GM12878 (cell line): Measurements from ENCODE around the gene LIPN. TPM values are rescaled to one million over a fixed set of nuclear protein-coding genes. Genes with fewer than 3 reads are reported as not detected.

ENCODE experiments used
- ATAC-seq: fragments of 200-7000 bp; cut with Tn5 transposase; 3 replicates; pipeline ENCODE4 v1.9.1; 2020; ENCODE audit warnings: mild to moderate bottlenecking, moderate library complexity
- BruUV-seq: library from RNA; stranded (reverse); fragments of 400-500 nt; replicated peaks from 2 replicates; lab custom pipeline; 2021; lab: Mats Ljungman, UMichigan
- CTCF ChIA-PET: fragments of 300-600 bp; sonication (Branson Sonifier 250); formaldehyde crosslinking; extraction: SDS; loops from one replicate; lab custom pipeline; 2021; ENCODE audit warnings: inconsistent platforms; lab: Yijun Ruan, JAX
- POLR2A ChIA-PET: fragments of 350-600 bp; formaldehyde crosslinking; extraction: SDS; loops from one replicate; lab custom pipeline; 2021; ENCODE audit warnings: inconsistent platforms; lab: Charles Lee
- RAD21 ChIA-PET: fragments of 300-600 bp; sonication (Branson Sonifier 250); formaldehyde crosslinking; loops from one replicate; lab custom pipeline; 2023; ENCODE audit warnings: antibody characterized with exemption; ENCODE audit not compliant: unreplicated experiment; lab: Charles Lee
- SMC1A ChIA-PET: fragments of 300-600 bp; sonication (Branson Sonifier 250); formaldehyde crosslinking; loops from one replicate; lab custom pipeline; 2023; ENCODE audit not compliant: unreplicated experiment, uncharacterized antibody; lab: Charles Lee
- DNase-seq: peaks from one replicate; pipeline ENCODE4 v3.0.0-alpha.2; 2011; ENCODE audit warnings: low read depth, low spot score
- FAIRE-seq: peaks from 3 replicates; lab custom pipeline; 2011; peaks lifted over from hg19 to GRCh38; lab: Jason Lieb, UNC
- H2AFZ ChIP-seq: 2 replicates; pipeline ENCODE4 v1.6.0; 2011; ENCODE audit warnings: low read depth, low read length, control low read depth; ENCODE audit not compliant: control insufficient read depth
- H3K27ac ChIP-seq: 2 replicates; pipeline ENCODE4 v1.5.1; 2011; ENCODE audit warnings: control low read depth; ENCODE audit not compliant: control insufficient read depth, insufficient read depth
- H3K27me3 ChIP-seq, 2 experiments: replicated peaks in 1 of 2; 2 replicates each; pipeline versions ENCODE4 v1.6.0 to v1.6.1; 2011; ENCODE audit warnings: low read length in 1 of 2; ENCODE audit not compliant: control insufficient read depth in 2 of 2, insufficient read depth in 2 of 2
- H3K36me3 ChIP-seq, 2 experiments: 2 replicates each; pipeline ENCODE4 v1.5.1; 2011; ENCODE audit warnings: low read length in 1 of 2; ENCODE audit not compliant: control insufficient read depth in 2 of 2, insufficient read depth in 2 of 2
- H3K4me1 ChIP-seq: 2 replicates; pipeline ENCODE4 v1.6.1; 2011; ENCODE audit warnings: mild to moderate bottlenecking, low read length, moderate library complexity, mixed read lengths; ENCODE audit not compliant: control insufficient read depth, insufficient read depth
- H3K4me2 ChIP-seq: 2 replicates; pipeline ENCODE4 v1.6.0; 2011; ENCODE audit warnings: control low read depth; ENCODE audit not compliant: control insufficient read depth, insufficient read depth
- H3K4me3 ChIP-seq: fragments of 200-600 bp; sonication (generic); 2 replicates; pipeline ENCODE4 v1.5.1; 2016
- H3K79me2 ChIP-seq: 2 replicates; pipeline ENCODE4 v1.6.0; 2011; ENCODE audit warnings: low read length; ENCODE audit not compliant: control insufficient read depth, insufficient read depth
- H3K9ac ChIP-seq: 2 replicates; pipeline ENCODE4 v1.8.0; 2011; ENCODE audit warnings: low read length, control low read depth, mixed read lengths; ENCODE audit not compliant: control insufficient read depth, insufficient read depth
- H3K9me3 ChIP-seq: replicated peaks from 3 replicates; pipeline ENCODE4 v1.5.1; 2011; ENCODE audit warnings: mild to moderate bottlenecking, low read length; ENCODE audit not compliant: control insufficient read depth, insufficient read depth
- H4K20me1 ChIP-seq: 2 replicates; pipeline ENCODE4 v1.6.0; 2011; ENCODE audit not compliant: control insufficient read depth, insufficient read depth
- CREB1 ChIP-seq: IDR thresholded peaks from 2 replicates; pipeline ENCODE4 v1.6.1; 2012; ENCODE audit warnings: low read depth, mild to moderate bottlenecking, inconsistent platforms
- E2F4 ChIP-seq: IDR thresholded peaks from 2 replicates; pipeline ENCODE4 v1.6.1; 2012; ENCODE audit warnings: low read depth, low read length, improper control_type of control experiment
- HSF1 ChIP-seq: fragments of 150-350 bp; IDR thresholded peaks from 2 replicates; pipeline ENCODE4 v1.6.1; 2014; ENCODE audit warnings: mild to moderate bottlenecking, low read depth, low read length
- JUNB ChIP-seq: IDR thresholded peaks from 2 replicates; pipeline ENCODE4 v1.6.1; 2016; ENCODE audit warnings: antibody characterized with exemption, mild to moderate bottlenecking
- MAX ChIP-seq: IDR thresholded peaks from 2 replicates; pipeline ENCODE4 v1.6.1; 2012; ENCODE audit warnings: low read depth, low read length, improper control_type of control experiment
- NBN ChIP-seq: fragments of 450-650 bp; IDR thresholded peaks from 2 replicates; pipeline ENCODE4 v1.6.1; 2016
- NFIC ChIP-seq: IDR thresholded peaks from 2 replicates; pipeline ENCODE4 v1.6.1; 2012; ENCODE audit warnings: low read depth, mild to moderate bottlenecking, inconsistent platforms, low read length, moderate library complexity
- PKNOX1 ChIP-seq: fragments of 450-650 bp; IDR thresholded peaks from 2 replicates; pipeline ENCODE4 v1.6.1; 2016; ENCODE audit warnings: mild to moderate bottlenecking
- SPI1 ChIP-seq: IDR thresholded peaks from 2 replicates; pipeline ENCODE4 v1.6.1; 2011; ENCODE audit warnings: low read depth, mild to moderate bottlenecking, low read length, moderate library complexity, borderline replicate concordance; ENCODE audit not compliant: insufficient read depth
- SUPT20H ChIP-seq: IDR thresholded peaks from 2 replicates; pipeline ENCODE4 v1.6.1; 2011; ENCODE audit warnings: low read depth, mild to moderate bottlenecking, low read length, moderate library complexity, borderline replicate concordance; ENCODE audit not compliant: control insufficient read depth
- ZBTB4 ChIP-seq: fragments of 450-650 bp; formaldehyde crosslinking; IDR thresholded peaks from 2 replicates; pipeline ENCODE4 v1.4.0; 2022; ENCODE audit warnings: mild to moderate bottlenecking, moderate library complexity
- WGBS: methylation state at CpG from one replicate; pipeline ENCODE4 v1.1.6; 2016; ENCODE audit warnings: low lambda C conversion rate; ENCODE audit not compliant: insufficient replicate concordance, insufficient coverage; ENCODE audit errors: missing lambda C conversion rate; 5-methylcytosine and 5-hydroxymethylcytosine counted together
- in situ Hi-C: fragments of 300-500 bp; cut with MboI; formaldehyde crosslinking; loops from 9 replicates; pipeline ENCODE4 v1.14.3; 2018; ENCODE audit warnings: mixed read lengths
- intact Hi-C: fragments of 100-400 bp; cut with micrococcal nuclease; formaldehyde crosslinking; loops from one replicate; pipeline ENCODE4 v1.14.2; 2022; ENCODE audit not compliant: unreplicated experiment
- polyA plus RNA-seq, 11 experiments: library from polyadenylated mRNA; depleted of rRNA in 4 of 11; unstranded in 6 of 11; stranded (reverse) in 5 of 11; fragments of >200 nt; fragmentation: Nextera tagmentation in 4 of 11; fragmentation: Illumina TruSeq in 1 of 11; extraction: Ambion mirVana in 4 of 11; extraction: Trizol in 1 of 11; gene quantifications; 1 replicate in 1 of 11; 2 replicates in 10 of 11; pipeline versions ENCODE4 v1.2.1 to v1.2.3, GENCODE V29; 2011 to 2016; ENCODE audit warnings: inconsistent platforms in 2 of 11, missing spikeins in 2 of 11, low read depth in 1 of 11
- total RNA-seq, 4 experiments: library from RNA; depleted of rRNA in 3 of 4; stranded (reverse); fragments of >200 nt in 3 of 4; fragmentation: Illumina TruSeq in 1 of 4; extraction: Trizol in 1 of 4; gene quantifications; 2 replicates each; pipeline versions ENCODE4 v1.2.1 to v1.2.3, GENCODE V29; 2013 to 2021

Gene LIPN
- total and polyA plus RNA-seq, 10 of the 15 experiments (the other 5 are each of a cell fraction or from before 2014, with no cell fraction given): 0.06 to 0.23 TPM; not detected in 8

- no peak overlapping the region for H2AFZ ChIP-seq
- ChIA-PET CTCF (interaction anchor here (1.0 to 3.1 kb wide), 5 partner anchors 8 to 58 kb away, joined by 3 to 14 read pairs (median 3); no protein-coding TSS in a partner anchor), RAD21 (interaction anchor here (1.8 to 2.4 kb wide), 2 partner anchors 32 to 35 kb away, joined by 9 to 10 read pairs; no protein-coding TSS in a partner anchor), POLR2A (interaction anchor here (0.7 kb wide), 1 partner anchor 9 kb away, joined by 3 read pairs; no protein-coding TSS in a partner anchor), SMC1A (interaction anchor here (1.0 to 4.7 kb wide), 6 partner anchors 9 to 69 kb away, joined by 3 to 20 read pairs (median 6); no protein-coding TSS in a partner anchor)
- BruUV-seq: no TSS peak
- H3K9me3 ChIP-seq: no peaks in the 10 kb centered on the region
- FAIRE-seq (no peak), DNase-seq (no peak), ATAC-seq (no peak)
- 5% methylated on average over 1 of the region's 1 CpG for WGBS
- no peak overlapping the region for H3K27ac ChIP-seq
- H3K79me2 ChIP-seq: no peaks in the 10 kb centered on the region
- in situ Hi-C loops (no loop called here), intact Hi-C loops (no loop called here)
- no peak overlapping the region for H3K9ac ChIP-seq
- 0 out of 2 replicates have a peak, but pooled peaks cover 3% of the 10 kb centered on the region for H3K4me1 ChIP-seq
- H3K4me3 ChIP-seq: no peak overlapping the region
- H4K20me1 ChIP-seq: no peaks in the 10 kb centered on the region
- H3K27me3 ChIP-seq: no peaks in the 10 kb centered on the region
- TF ChIP-seq E2F4: no peak
- no peak for TF ChIP-seq HSF1
- no peak for TF ChIP-seq CREB1
- TF ChIP-seq JUNB: no peak
- TF ChIP-seq NBN: no peak
- no peak for TF ChIP-seq PKNOX1
- no peak for TF ChIP-seq SUPT20H
- TF ChIP-seq SPI1: no peak
- no peak for TF ChIP-seq MAX
- no peak for TF ChIP-seq ZBTB4 (CRISPR knock-in tag)
- TF ChIP-seq NFIC: no peak
- no peak overlapping the region for H3K4me2 ChIP-seq
- H3K36me3 ChIP-seq: no peaks in the 10 kb centered on the region
These were observed 3.6 kb downstream of the LIPN start for GRCh38 chr10:88763441-88763840.
